ENCODE measurements around the gene ZNF281.

Gene ZNF281

GRCh38 chr1:200388791-200389190 is 21.0 kb downstream of the ZNF281 start:
- DNase-seq: no peak

GRCh38 chr1:200386416-200386815 is 23.4 kb downstream of the ZNF281 start:
- DNase-seq: no peak

- no peak for DNase-seq
Observed at GRCh38 chr1:200384818-200385390, 24.9 kb downstream of the ZNF281 start.

- no peak for DNase-seq
Observed at GRCh38 chr1:200381256-200381984, 28.4 kb downstream of the ZNF281 start.

GRCh38 chr1:200380589-200381021 is 29.2 kb downstream of the ZNF281 start:
- DNase-seq: no peak

GRCh38 chr1:200379940-200380588 is 29.8 kb downstream of the ZNF281 start:
- DNase-seq: no peak

- DNase-seq: no peak
Observed at GRCh38 chr1:200379432-200379757, 30.4 kb downstream of the ZNF281 start.

- DNase-seq: no peak
Observed at GRCh38 chr1:200378096-200378495, 31.7 kb downstream of the ZNF281 start.

GRCh38 chr1:200376528-200376927 is 33.3 kb downstream of the ZNF281 start:
- no peak for DNase-seq

GRCh38 chr1:200374569-200375295 is 35.1 kb downstream of the ZNF281 start:
- DNase-seq: no peak

GRCh38 chr1:200373811-200374231 is 36.0 kb downstream of the ZNF281 start:
- no peak for DNase-seq

- DNase-seq: no peak
Observed at GRCh38 chr1:200372885-200373181, 37.0 kb downstream of the ZNF281 start.

GRCh38 chr1:200372095-200372884 is 37.5 kb downstream of the ZNF281 start:
- no peak for DNase-seq

- DNase-seq: no peak
Observed at GRCh38 chr1:200369706-200370105, 40.1 kb downstream of the ZNF281 start.

- DNase-seq: no peak
Observed at GRCh38 chr1:200369131-200369530, 40.7 kb downstream of the ZNF281 start.

- no peak for DNase-seq
Observed at GRCh38 chr1:200368556-200368955, 41.3 kb downstream of the ZNF281 start.

GRCh38 chr1:200367841-200368534 is 41.8 kb downstream of the ZNF281 start:
- DNase-seq: no peak

- no peak for DNase-seq
Observed at GRCh38 chr1:200366577-200367253, 43.1 kb downstream of the ZNF281 start.

GRCh38 chr1:200365897-200366426 is 43.9 kb downstream of the ZNF281 start:
- no peak for DNase-seq

GRCh38 chr1:200364831-200365230 is 45.0 kb downstream of the ZNF281 start:
- DNase-seq: no peak

GRCh38 chr1:200364091-200364759 is 45.6 kb downstream of the ZNF281 start:
- no peak for DNase-seq

Data from right hindlimb (tissue), 1 donor.